A204.1 (cell line): ENCODE measurements around the gene INPP4B.
A peak's percentile ranks its signal among the peaks of the same experiment; 100 is the strongest.

Source experiments
- FAIRE-seq: peaks from 2 replicates; lab custom pipeline; 2012; peaks lifted over from hg19 to GRCh38; lab: Jason Lieb, UNC

Gene INPP4B

DNA sequence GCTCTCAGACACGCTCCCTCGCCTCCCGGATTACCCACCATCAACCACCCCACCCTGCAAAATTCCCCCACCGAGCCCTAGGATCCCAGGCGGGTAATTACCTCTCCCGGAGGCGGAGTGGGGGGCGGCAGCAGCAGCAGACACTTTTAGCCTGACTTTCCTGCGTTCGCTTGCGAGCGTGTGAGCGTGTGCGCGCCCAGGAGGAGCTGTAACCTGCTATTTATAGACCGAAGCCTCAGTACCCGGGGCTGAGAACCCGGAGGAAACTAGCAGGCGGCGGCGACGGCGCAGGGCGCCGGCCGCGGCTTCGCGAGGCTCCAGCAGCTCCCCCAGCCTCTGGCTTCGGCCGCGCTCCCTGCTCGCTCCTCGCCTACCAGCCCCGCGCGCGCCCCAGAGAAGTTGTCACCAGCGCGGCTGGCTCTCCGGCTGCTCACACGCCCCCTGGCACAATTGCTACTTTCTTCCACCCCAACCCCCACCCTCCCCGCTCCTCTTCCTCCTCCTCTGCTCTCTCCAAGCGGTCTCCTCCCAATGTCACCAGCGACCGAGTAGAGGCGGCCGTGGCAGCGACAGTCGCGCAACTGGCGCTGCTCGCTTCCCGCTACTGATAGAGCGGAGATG is at the start of gene INPP4B:
INPP4B (minus strand) TSS at position 194 of the 621 bp plus-strand sequence.
- no peak for FAIRE-seq

DNA sequence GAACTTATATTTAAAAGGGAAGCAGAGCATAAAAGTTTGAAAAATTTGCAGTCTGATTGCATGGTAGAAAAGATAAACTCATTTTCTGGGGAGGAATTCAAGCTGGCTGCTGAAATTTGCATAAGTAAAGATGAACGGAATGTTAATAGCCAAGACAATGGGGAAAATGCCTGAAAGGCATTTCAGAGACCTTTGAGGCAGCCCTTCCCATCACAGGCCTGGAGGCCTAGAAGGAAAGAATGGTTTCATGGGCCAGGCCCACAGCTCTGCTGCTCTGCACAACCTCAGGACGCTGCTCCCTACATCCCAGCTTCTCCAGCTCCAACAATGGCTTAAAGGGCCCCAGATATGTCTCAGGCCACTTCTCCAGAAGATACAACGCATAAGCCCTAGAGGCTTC is 46.9 kb upstream of the INPP4B start:
- no peak for FAIRE-seq

DNA sequence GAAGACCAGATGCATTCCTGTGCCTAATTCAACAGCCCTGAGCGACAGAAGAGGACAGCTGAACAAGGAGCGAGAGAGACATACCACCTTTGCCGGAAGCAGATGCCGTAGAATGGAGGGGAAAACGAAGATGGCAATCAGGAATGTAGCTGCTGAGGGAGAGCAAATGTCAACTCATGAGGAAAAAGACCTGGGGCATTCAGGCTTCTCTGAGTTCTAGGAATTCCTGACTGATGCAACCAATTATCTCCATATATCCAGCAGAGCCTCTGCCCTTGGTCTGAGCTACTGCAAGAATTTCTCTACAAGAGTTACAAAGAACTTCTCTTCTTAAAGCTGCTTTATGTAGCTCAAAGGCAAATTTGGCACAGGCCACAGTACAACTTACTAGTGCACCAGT is 40.5 kb upstream of the INPP4B start:
- no peak for FAIRE-seq

DNA sequence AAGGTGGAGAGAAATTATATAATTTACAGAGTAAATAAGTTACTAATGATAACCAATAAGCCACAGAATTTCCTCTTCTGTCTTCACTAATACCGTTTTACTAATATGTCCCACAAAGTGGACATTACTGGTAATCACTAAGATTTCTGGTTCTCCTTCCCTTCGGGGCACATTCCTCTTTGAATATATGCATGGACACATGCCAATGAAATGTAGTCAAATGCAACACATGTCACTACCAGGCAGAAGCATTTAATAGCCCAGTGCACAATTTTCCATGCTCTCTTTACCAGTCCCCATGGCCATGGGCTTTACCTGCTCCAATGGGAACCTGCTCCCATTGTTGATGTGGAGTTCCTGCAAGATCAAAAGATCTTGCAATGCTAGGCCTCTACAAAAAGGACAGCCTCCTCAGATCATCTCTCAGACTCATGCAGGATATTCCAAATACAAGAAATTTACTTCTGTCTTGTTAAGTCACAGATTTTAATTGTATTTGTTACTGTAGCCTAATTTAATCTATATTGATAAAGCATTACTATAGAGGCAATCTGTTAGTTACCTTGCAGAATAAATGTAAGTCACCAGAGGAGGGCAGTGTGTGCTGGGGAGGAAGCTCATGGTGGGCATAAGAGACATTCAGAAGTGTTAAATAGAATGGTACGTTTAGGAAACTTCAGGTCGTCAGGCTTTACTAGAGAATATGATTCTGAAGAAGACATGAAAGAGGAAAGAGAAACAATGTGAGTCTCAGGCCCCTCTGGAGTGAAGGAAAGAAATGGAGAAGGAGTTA is 37.1 kb upstream of the INPP4B start:
- FAIRE-seq: no peak

DNA sequence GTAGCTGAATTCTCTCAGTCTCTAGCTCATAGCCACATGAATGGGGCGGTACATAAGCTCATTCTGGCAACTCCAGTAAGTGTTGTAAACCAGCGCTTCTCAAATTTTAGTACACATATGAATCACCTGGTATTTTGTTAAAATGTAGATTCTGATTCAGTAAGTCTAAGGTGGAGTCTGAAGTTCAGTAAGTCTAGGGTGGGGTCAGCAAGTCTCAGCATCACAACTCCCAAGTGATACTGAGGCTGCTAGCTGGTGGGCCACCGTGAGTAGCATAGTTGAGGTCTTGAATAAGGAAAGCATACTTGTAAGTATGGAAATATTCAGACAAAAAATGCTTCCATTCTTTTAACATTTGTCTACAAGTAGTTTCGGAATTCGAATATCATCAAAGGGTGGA is 36.1 kb upstream of the INPP4B start:
- no peak for FAIRE-seq

DNA sequence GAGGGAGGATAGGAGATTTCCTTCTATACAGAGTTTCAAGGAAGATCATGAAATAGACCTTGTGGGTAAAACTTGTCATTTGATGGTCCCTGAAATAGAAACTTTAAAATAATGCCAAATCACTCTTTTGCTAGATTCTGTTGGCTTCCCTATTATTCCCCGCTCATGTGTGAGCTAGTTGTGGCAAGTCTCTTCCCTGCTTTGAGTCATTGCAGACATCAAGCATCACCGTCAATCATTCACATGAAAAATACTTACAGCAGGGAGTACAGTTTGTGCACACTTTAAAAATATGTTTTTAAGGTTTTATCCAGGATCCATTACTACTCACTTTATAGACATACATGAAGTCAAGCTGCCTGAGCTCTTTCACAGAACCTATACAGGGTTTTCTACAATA is 35.2 kb upstream of the INPP4B start:
- no peak for FAIRE-seq

DNA sequence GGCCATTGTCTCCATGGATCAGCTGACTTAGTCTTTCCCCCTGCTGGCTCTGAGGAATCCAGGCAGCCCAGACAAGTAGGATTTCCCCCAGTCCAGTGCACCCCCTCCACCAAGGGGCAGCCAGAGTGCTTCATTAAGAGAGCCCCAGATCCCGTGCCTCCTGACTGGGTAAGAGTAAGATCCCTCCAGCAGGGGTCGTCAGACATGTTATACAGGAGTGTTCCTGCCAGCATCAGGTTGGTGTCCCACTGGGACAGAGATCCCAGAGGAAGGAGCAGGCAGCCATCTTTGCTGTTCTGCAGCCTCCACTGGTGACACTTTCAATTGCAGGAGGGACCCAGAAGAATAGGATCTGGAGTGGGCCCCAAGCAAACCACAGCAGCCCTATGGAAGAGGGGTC is 29.0 kb upstream of the INPP4B start:
- no peak for FAIRE-seq

DNA sequence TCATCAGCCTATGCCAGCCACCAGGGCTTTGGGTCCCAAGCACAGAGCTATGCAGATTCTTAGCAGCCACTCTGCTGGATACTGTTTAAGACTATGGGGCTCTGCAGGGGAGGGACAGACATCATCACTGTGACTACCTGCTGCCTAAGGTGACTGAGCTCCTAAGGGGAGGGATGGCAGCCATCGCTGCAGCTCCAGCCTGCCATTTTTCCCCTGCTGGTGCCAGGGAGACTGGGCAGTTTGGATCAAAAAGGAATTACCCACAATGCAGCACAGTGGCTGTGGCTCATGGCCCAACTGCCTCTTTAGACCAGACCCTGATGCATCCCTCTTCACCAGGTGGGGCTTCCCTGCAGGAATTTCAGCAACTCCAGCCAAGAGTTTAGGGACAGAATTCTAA is 28.6 kb upstream of the INPP4B start:
- no peak for FAIRE-seq

DNA sequence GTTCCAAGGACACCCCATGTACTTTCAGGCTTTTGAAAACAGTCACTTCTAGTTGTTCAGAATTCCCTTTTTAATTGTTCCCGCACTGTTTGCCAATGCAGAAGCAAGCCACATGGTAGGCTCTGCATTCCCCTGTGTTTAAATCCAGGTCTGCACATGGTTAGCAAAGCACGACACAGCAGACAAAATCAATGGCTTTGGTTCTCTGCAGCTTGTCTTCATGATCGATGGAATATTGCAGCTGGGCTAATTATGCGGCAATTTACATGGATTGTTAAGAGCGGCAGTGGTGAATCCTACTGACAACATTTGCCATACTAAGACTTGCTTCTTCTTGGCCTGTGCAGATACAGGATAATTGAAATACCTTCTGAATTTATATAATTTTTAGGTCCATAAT is 20.6 kb upstream of the INPP4B start:
- FAIRE-seq: no peak

DNA sequence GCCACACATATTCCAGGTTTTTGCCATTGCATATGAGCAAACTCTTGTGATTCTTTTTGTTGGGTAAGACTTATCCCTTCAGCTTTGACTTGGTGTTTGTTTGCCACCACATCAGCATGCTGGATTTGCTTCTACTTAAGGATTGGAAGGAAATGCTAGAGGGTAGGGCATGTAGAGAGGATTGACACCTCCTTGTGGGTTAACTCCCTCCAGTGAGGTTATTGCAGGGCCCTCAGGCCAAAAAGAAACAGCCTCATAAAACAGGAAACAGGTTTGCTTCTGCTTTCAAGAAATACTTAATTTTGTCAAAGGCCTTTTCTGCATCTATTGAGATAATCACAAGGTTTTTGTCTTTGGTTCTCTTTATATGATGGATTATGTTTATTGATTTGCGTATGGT is 15.2 kb upstream of the INPP4B start:
- FAIRE-seq: no peak

DNA sequence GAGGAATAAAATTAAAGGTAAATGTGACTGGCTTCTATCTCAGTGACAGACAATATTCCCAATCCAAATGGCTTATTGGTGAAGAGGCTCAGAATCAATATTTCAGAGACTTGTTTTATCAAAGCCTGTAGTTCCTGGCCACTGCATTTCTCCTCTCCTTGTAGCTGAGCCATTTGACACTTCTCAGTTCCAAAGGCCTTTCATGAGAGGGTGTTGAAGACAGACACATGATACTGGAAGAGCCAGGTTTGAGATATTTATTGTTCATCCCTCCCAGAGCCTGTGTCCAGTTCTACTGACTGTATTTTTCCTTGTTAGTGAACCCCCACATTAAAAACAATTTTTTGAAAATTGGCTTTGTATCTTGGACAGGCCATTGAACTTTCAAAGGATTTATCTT is 12.9 kb upstream of the INPP4B start:
- no peak for FAIRE-seq

DNA sequence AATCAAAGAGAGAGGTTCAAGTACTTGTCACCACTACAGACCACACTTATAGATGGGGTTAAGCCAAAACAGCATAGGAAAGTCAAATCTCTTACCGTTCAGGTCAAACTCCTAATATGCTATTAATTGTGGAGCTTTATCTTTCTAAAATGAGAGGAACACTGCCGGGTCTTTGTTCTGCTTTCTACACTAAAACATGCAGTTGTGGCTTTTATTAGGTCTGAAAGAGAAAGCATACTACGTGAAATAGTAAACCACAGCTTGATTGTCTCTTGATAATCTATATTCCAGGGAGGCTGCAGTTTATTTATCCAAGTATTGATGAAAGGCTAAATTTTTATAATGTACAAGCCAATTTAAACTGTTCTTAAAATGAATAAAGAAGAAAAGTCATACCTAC is 12.3 kb upstream of the INPP4B start:
- no peak for FAIRE-seq

DNA sequence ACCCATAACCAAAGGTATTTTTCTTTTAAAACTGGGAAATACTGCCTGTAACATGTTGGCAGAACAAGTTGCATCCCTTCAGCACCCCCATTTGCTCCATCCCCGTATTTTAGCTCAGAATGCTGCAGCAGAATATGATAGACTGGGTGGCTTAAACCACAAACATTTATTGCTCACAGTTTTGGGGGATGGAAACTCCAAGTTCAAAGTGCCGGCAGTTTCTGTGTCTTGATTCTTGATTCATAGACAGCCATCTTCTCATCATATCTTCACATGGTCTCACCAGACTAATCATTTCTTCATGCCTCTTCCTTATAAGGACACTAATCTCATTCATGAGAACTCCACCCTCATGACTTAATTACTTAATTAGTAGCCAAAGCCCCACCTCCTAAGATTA is 10.5 kb upstream of the INPP4B start:
- no peak for FAIRE-seq

DNA sequence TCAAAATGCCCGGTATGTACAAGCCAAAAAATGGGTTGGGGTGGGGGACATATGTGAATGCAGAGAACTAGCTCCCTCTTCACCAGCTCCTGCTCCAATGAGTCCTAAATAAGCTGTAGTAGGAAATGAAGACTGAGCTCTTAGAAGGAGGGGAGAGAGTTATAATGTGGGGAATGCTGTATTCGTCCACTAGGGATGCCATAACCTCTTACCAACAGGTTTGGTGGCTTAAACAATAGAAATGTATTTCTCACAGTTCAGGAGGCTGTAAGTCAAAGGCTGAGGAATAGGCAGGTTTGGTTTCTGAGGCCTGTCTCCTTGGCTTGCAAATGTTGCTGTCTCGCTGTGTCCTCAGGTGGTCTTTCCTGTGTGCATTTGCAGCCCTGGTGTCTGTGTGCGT is 4.4 kb upstream of the INPP4B start:
- no peak for FAIRE-seq

DNA sequence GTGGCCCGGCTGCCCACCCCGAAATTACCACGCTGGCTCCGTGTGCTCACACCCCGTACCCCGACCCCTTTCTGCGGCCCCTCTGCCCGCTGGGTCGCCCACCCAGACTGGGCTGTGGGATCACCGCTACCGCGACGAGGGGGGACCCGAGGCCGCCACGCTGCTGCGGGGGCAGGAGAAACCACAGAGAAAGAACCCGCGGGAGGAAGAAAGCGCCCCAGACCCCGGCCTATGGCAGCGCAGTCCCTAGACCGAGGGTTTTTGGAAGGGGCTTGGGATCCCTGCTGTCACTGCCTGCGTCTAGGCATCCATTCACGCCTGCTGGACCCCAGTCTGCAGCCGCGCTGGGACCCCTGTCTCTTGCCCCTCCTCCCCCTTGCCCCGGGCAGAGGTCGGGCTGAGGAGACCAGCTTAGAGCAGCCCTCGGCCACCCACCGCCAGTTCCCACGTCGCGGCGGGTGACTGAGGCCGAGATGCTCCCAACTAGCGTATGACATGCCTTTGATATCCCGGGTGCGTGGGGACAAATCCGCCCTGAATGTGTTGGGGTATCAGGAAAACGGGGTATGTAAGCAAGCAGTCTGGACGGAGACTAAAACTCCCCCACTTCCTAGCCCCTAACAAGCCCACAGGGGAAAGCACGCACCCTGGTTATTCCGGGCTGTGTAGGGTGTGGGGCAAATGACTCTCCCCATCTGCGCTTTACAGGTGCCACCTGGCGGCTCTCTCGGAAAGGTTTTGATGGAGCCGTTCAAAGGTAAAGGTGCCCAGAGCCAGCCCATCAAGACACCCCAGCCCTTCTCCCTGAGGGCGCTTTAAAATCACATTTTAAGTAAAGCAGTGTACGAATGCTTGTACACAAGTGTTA is 862 bp upstream of the INPP4B start:
- no peak for FAIRE-seq

DNA sequence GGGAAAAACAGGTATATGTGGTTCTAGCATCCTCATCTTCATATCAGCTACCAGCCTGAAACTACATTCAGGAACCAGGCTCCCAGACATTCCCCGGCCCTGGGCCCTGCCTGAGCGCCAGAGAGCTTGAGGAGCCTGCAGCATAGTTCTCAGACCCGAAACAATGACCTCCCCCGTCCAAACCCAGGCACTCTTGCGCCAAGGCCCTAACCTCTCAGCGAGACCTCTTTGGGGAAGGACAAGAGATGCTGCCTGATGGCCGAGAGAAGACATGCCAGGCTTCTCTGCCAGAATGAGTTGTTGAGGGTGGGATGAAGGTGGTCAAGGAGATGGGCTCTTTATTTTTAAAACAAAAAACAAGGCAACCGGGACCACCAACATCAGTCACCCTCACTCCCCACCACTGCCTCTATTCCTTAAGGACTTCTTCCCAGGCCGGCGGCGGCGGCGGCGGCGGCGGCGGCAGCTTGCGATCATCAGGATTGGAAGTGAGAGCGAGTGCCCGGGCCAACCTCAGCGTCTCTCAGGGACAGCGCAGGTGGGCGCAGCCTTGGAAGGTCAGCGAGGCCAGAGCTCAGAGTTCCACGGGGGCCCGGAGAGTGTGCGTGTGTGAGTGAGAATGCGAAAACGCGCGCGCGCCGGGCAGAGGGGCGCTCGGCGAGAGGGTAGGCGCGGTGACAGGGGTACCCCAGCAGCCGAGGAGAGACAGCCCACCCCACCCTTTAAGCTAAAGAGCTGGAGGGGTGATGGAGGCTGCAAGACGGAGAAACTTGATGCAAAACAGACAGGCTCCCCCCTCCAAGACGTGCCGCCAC is 601 bp downstream of the INPP4B start:
- FAIRE-seq: no peak

DNA sequence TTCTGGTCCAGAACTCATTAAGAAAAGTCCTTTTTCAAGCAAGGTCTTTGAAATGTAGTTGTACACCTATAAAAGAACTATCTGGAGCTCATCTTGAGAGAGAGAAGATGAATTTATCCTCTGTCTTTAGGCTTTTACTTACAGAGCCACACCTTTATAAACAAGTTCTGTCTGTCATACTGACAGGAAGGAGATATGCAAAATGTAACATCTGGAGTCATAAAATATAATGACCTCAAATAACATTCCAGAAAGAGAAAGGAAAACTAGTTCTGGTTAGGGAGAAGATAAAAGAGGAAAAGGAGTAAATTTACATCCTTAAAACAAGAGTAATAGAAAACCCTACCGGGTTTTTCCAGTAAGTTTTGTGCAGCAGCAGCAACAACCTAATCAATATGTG is 1.3 kb downstream of the INPP4B start:
- no peak for FAIRE-seq

DNA sequence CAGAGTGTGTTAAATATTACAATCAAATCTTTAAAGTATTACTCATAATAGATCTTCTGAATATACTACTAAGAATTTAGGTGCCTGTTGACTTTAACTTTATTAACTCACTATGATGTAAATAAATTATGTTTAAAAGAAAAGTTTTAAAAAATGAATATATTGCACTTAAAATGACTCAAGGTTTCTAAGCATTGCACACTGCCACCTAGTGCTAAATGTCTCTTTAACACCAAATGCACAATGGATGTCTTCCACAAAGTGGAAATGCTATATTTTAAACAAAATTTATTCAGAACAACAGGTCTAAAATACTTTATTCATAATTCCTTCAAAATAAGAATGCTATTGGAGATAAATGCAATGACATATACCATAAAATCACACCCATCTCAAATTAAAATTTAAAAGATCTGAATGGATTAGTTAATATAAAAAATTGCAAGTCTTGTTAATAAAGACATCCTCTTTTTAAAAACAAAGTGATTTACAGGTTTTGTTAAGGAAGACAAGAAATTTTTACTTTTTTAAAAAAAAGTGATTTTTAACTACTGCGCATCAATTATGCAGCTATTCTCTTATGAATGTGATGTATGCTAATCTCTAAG is 5.5 kb downstream of the INPP4B start:
- peak; percentile 99 for FAIRE-seq

DNA sequence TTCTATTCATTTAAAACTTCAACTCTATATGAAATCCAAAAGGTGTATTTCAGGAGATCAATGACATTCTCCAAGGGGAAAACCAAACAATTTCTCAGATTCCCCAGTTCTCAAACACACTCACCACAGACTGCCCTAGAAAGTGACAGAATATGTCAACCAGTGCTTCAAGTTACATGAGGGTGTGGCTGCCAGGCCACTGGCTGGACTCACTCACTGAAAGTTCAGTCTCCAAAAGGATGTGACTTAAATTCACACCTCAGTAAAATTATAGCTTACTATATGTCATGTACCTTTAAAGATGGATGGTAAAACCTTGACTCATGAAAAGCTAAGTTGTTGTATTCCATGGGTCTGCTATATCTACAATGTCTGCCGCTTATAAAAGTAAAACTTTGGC is 7.3 kb downstream of the INPP4B start:
- no peak for FAIRE-seq

DNA sequence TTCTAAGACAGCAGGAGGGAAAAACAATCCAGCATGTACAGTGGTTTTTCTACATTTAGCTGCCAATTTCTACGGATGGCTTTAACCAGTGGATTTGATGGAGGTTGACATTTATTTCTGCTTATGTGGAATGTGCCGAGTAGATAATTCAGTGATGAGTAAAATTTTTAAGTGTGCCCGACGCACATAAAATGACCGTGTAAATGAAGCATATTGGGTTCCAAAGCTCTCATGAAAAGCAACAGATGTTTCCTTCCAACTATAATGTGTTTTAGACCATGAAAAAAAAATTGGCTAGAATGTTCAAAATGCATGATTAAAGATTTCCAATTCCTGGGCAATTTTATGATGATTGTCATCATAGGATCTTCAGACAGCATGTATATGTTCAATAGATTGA is 14.1 kb downstream of the INPP4B start:
- FAIRE-seq: no peak

DNA sequence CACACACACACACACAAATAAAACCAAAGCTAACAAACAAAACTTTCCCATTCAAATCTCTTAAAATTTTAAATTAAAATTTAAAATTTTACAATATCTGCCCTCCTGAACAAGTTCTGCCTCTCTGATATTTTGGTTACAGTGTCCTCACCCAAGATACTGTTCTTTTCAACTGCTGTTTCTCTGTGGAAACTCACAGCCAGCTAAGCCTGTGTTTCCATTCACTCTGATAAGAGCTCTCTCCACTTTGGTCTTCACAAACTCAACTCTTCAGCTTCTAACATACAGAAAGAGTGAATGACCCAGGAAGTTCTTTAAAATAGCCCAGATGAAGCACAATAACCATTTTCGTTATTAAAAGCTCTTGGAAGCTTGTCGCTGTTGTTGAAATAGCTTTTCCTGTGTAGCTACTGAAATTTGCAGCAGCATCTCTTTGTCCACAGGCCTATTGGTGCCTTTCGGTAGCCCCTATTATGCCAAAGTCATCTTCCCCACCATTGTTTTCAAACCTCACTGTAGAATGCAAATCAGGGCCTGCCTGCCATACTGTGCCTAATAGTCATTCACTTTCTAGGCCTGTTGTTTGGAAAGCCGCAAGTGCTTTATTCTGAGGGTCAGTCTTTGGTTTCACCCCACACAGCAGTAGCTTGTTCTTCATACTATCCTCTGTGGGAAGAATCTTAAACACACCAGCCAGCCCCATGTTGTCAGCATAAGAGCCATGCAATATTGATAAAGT is 19.4 kb downstream of the INPP4B start:
- FAIRE-seq: no peak
